T1000 (cell line): Measurements from ENCODE around the gene ADGRG3.
A peak's percentile ranks its signal among the peaks of the same experiment; 100 is the strongest.

ENCODE experiments used
- DNase-seq: peaks from one replicate; lab custom pipeline; 2025; ENCODE audit warnings: mixed read lengths; lab: John Stamatoyannopoulos, UW

Gene ADGRG3

DNA sequence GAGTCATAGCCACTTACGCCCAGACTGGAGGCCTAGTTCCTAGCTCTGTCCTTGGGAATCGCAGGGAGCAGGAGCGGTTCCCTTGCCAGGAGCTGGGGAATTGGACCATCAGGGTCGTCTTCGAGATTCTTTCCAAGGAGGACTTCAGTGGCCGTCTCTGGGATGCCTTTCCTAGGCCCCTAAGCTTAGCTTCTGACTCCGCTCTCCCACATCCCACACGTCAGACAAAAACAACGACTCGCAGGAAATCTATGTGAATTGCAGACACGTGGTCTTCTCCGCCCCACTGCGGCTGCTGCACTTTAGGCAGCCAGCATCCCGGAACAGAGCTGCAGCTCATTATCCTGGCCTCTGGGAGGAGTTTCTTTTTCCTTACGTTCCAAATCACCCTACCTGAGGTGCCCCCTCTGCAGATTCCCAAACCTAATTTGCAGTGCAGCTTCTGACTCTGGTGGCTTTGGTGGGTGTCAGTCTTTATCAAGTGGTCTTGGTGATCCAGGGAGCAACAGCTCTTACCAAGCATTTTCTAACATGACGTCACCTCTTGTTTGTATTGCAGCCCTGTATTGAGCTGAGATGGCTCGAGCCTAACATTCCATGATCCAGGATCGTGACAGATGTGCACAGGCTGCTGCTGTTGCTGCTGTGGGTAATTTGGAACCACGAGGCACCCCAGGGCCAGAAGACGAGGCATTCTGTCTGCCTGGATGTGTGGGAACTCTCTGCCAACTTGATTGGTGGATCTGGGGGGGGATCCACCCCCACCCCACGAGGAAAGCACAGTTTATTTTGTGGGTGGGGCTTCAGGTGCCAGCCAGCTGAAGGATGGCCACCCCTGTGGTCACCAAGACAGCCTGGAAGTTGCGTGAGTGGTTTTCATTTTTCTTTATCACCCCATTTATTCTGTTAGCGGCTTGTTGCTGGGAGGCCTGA lies 68.6 kb downstream of the ADGRG3 start:
- peak; percentile 38 for DNase-seq

DNA sequence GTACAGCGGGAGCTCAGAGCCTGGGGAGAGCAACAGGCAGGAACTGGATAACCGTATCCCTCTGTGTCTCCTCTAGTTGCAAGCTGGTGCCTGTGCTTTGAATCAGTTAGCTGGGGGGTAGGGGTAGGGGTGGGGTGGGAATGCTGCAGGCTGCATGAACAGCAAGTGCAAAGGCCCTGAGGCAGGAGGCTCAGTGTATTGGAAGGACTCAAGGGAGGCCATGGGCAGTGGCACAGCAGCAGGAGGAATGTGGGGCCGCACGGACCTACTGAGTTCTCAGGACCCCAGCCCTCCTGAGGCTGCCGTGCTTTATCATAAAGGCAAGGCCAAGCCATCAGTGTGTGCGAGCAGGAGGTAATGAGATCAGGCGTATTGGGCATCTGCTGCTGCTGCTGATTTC lies 70.7 kb downstream of the ADGRG3 start:
- DNase-seq = no peak
